Measurements from ENCODE around the gene FNDC3B. TPM values are rescaled to one million over a fixed set of nuclear protein-coding genes. Genes with fewer than 3 reads are reported as not detected.

FNDC3B gene
- total RNA-seq, 1 experiment from 2014 or later = 22.9 TPM

DNA sequence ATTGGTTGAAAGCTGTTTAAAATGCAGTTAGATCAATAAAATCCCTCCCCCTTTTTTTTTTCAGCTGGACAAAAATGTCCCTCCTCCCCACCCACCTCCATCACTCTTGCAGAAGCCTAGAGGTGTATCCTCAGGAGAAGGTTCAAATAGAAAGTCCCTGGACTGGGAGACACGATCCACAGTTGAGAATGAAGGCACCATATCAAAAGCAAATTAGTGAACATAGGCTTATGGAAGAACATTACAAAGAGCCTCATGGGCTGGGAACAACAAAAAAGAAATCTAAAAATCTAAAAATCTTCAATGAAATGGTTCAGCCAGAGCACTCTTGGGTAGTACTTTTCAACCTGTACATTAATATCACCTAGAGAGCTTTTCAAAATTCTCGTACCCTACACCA, 362.7 kb downstream of the FNDC3B start:
- in situ Hi-C loops (cut with HindIII; ENCODE audit: low sequenced_read_pairs) = no loop called here
- no peak for DNase-seq (ENCODE audit: low spot score)

- in situ Hi-C loops (cut with HindIII; ENCODE audit: low sequenced_read_pairs) = no loop called here
- no peak for DNase-seq (ENCODE audit: low spot score)
Observed at GRCh38 chr3:172402892-172403643, 363.7 kb downstream of the FNDC3B start.

DNA sequence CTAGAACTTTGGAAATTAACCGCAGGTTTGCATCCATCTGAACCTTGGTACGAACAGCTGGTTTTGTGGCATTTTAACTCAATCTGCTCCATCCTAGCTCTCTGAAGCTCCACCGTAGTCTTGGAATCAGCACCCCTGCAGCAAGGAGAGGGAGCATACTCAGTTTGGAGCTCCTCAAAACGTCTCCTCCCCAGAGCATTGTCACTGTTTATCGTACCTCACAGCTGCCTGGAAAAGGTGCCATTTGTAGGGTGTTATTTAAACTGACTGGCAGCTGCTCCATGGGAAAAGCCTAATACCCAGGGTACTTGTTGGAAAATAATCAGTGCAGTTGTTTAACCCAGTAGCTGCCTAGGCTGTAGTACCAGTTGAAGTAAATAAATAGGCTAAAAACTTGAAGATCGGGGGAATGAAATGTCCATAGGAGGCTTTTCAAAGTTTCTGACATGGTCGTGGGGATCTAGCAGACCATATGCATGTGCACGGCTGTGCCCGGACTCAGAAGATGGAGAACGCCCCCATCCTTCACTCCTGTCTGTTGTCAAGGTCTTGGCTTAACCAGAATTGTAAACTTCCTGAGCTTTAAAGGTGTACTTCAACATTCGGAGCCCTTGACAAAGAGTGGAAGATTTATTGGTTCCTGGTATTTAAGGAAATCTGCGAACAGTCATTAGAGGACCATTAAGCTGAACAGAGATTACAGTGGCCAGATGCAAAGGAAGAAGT, 365.0 kb downstream of the FNDC3B start:
- in situ Hi-C loops (cut with HindIII; ENCODE audit: low sequenced_read_pairs) = no loop called here
- no peak for DNase-seq (ENCODE audit: low spot score)

- in situ Hi-C loops (cut with HindIII; ENCODE audit: low sequenced_read_pairs) = no loop called here
- no peak for DNase-seq (ENCODE audit: low spot score)
Observed at GRCh38 chr3:172405914-172406313, 366.5 kb downstream of the FNDC3B start.

DNA sequence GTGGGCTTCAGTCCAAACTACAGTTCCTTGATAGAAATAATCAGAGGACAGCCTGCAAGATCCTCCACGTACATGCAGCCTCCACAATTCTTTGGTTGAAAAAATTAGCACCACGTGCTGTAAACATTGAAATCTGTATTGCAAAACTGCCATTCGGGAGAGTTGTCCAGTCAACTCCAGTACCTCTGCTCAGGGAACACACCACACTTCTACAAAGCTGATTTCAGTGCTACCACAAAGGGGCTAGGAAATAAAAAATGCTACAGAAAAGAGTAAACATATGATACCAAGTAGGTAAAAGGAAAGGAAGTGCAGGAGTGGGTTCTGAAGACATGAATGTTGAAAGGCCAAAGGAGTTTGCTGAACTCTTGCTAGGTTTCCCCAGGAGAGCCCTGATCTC, 368.5 kb downstream of the FNDC3B start:
- DNase-seq (ENCODE audit: low spot score) = no peak
- in situ Hi-C loops (cut with HindIII; ENCODE audit: low sequenced_read_pairs) = no loop called here

- in situ Hi-C loops (cut with HindIII; ENCODE audit: low sequenced_read_pairs) = no loop called here
- no peak for DNase-seq (ENCODE audit: low spot score)
Observed at GRCh38 chr3:172410702-172411477, 371.5 kb downstream of the FNDC3B start.

DNA sequence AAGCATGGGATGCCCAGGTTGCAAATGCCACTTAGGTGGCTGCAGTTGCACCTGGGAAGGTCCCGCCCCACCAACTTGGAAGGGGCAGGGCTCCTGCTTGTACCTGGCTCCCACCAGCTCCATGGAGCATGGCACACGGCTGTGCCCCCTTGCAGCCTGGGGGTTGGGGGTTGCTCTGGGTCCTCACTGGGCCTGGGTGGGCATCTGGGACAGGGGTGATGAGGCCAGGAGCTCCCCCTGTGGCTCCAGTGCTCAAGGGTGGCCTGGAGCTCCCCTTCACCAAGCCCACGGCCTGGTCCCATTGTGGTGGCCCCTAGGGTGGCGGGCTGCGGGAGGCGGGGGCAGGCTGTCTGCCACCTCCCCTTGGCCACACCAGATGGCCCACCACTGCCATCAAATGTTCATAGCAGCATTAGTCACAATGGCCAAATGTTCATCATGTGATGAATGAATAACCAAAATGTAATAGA, 372.1 kb downstream of the FNDC3B start:
- DNase-seq (ENCODE audit: low spot score) = no peak
- in situ Hi-C loops (cut with HindIII; ENCODE audit: low sequenced_read_pairs) = no loop called here

DNA sequence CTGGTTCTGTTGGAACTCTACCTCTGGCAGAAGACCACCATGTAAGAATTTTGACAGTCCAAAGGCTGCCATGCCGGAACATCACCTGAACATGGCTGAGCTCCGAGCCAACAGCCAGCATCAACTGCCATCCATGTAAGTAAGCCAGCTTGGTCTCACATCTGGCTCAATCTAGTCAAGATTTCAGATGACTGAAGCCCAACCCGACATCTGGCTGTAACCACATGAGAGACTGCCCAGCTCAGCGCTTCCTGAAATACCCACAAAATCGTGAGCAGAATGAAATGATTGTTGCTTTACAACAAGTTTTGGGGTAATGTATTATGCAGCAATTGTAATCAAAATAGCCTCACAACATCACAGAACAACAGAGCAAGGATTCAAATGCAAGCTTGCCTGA, 375.9 kb downstream of the FNDC3B start:
- no peak for DNase-seq (ENCODE audit: low spot score)
- in situ Hi-C loops (cut with HindIII; ENCODE audit: low sequenced_read_pairs) = no loop called here

- in situ Hi-C loops (cut with HindIII; ENCODE audit: low sequenced_read_pairs) = no loop called here
- DNase-seq (ENCODE audit: low spot score) = no peak
Observed at GRCh38 chr3:172437713-172438112, 398.3 kb downstream of the FNDC3B start.

GRCh38 chr3:172438186-172438585, 398.8 kb downstream of the FNDC3B start:
- in situ Hi-C loops (cut with HindIII; ENCODE audit: low sequenced_read_pairs) = no loop called here
- no peak for DNase-seq (ENCODE audit: low spot score)

- in situ Hi-C loops (cut with HindIII; ENCODE audit: low sequenced_read_pairs) = no loop called here
- no peak for DNase-seq (ENCODE audit: low spot score)
Observed at GRCh38 chr3:172441581-172441980, 402.2 kb downstream of the FNDC3B start.

- in situ Hi-C loops (cut with HindIII; ENCODE audit: low sequenced_read_pairs) = no loop called here
- no peak for DNase-seq (ENCODE audit: low spot score)
Observed at GRCh38 chr3:172442606-172443005, 403.2 kb downstream of the FNDC3B start.

GRCh38 chr3:172444821-172445220, 405.4 kb downstream of the FNDC3B start:
- in situ Hi-C loops (cut with HindIII; ENCODE audit: low sequenced_read_pairs) = no loop called here
- no peak for DNase-seq (ENCODE audit: low spot score)

DNA sequence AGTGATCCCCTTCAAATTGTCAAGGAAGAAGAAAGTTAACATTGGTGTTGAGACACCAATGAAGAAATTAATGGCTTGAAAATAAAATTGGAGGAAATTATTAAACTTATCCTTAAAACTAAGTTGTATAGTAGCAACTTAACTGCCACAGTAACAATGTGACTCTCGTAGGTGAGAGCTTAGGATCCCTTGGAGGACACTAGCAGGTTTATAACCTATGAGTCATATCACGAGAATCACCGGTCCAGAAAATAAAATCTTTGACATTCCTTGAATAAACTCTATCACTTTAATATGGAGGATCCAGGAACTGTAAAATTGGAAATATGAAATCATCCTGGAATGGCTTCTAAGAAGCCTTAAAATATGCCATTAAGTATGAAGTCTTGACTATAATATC, 406.8 kb downstream of the FNDC3B start:
- in situ Hi-C loops (cut with HindIII; ENCODE audit: low sequenced_read_pairs) = no loop called here
- no peak for DNase-seq (ENCODE audit: low spot score)

DNA sequence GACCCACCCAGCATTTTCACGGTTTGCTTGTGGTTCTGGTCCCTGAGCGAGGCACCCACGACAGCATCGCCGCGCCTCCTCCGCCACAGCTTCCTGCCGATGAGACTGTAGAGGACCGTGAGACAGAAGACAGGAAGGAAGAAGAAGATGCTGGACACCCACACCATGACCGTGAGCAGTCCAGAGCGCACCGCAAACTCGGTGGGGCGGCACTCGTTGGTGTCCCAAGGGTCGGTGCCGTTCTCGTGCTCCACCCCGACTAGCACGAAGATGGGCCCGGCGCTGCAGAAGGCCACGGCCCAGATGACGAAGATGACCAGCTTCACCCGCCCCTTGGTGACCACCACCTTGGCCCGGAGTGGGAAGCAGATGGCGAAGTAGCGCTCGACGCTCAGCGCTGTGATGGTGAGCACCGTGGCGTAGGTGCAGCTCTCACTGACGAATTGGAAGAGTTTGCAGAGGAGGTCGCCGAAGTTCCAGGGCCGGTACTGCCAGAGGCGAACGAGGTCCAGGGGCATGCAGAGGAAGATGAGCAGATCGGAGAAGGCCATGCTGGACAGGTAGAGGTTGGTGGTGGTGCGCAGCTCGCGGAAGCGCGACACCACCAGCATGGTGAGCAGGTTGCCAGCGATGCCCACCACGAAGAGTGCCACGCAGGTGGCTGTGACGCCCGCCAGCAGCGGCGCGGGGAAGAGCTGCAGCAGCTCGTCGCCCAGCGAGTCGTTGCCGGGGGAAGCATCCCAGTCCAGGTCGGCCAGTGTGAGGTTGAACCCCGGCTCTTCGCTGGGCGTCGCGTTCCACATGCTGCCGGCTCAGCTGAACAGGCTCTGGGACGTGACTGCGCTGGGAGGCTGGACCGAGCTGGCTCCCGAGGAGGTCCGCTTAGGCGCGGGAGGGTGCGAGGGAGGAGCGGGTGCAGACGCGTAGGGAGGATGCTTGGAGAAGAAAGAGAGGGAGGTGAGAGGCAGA, 408.5 kb downstream of the FNDC3B start, which contains the start of gene GHSR:
Gene GHSR (minus strand): TSS at position 846 of the 969 bp plus-strand sequence. CDS start 43 bp downstream, at position 803.
- in situ Hi-C loops (cut with HindIII; ENCODE audit: low sequenced_read_pairs) = no loop called here

GRCh38 chr3:172448661-172449465, 409.5 kb downstream of the FNDC3B start:
- in situ Hi-C loops (cut with HindIII; ENCODE audit: low sequenced_read_pairs) = no loop called here
- DNase-seq (ENCODE audit: low spot score) = no peak

More for the DNA sequence above, 408.5 kb downstream of the FNDC3B start, which contains the start of gene GHSR:
- no peak for DNase-seq (ENCODE audit: low spot score)

GRCh38 chr3:172449466-172450149, 410.2 kb downstream of the FNDC3B start:
- in situ Hi-C loops (cut with HindIII; ENCODE audit: low sequenced_read_pairs) = no loop called here
- DNase-seq (ENCODE audit: low spot score) = no peak
